Stimulated activated CD8-positive, alpha-beta memory T cell treated with anti-CD3 and anti-CD28 coated beads, Interleukin-7, amount 100 ng/mL, for 1 hour (primary cell): Measurements from ENCODE around the gene GPLD1.
"Not testable (repeated sequence)": the region's sequence is repeated elsewhere in the genome, so short reads cannot be mapped to it uniquely, and the experiment has no call there.

Experiments used
- DNase-seq, 2 donors: peaks; one replicate each; pipeline ENCODE4 v3.0.0-alpha.2; 2020; ENCODE audit warnings: low read depth in 2 of 2

GPLD1 gene, protein sequence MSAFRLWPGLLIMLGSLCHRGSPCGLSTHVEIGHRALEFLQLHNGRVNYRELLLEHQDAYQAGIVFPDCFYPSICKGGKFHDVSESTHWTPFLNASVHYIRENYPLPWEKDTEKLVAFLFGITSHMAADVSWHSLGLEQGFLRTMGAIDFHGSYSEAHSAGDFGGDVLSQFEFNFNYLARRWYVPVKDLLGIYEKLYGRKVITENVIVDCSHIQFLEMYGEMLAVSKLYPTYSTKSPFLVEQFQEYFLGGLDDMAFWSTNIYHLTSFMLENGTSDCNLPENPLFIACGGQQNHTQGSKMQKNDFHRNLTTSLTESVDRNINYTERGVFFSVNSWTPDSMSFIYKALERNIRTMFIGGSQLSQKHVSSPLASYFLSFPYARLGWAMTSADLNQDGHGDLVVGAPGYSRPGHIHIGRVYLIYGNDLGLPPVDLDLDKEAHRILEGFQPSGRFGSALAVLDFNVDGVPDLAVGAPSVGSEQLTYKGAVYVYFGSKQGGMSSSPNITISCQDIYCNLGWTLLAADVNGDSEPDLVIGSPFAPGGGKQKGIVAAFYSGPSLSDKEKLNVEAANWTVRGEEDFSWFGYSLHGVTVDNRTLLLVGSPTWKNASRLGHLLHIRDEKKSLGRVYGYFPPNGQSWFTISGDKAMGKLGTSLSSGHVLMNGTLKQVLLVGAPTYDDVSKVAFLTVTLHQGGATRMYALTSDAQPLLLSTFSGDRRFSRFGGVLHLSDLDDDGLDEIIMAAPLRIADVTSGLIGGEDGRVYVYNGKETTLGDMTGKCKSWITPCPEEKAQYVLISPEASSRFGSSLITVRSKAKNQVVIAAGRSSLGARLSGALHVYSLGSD

DNA sequence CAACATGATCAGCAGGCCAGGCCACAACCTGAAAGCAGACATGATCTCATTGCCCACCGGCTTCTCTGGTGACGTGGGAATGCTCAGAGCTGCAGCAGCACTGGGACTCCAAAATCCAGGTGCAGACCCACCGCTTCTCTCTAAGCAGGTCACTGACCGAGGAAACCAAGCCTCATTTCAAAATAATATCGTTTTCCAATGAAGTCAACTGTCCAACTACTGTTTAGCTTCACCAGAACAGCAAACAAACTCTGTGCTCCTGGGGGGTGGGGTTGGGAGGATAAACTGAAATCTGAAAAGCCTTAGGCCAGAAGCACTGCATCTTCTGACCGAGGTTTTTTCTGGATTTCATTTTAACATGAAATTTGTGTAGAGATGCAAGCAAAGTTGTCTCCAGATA, at the start of gene GPLD1:
TSS of gene GPLD1 (minus strand) at position 109 of the 400 bp plus-strand sequence. CDS start at position 42, 67 bp downstream.
- no peak for DNase-seq

DNA sequence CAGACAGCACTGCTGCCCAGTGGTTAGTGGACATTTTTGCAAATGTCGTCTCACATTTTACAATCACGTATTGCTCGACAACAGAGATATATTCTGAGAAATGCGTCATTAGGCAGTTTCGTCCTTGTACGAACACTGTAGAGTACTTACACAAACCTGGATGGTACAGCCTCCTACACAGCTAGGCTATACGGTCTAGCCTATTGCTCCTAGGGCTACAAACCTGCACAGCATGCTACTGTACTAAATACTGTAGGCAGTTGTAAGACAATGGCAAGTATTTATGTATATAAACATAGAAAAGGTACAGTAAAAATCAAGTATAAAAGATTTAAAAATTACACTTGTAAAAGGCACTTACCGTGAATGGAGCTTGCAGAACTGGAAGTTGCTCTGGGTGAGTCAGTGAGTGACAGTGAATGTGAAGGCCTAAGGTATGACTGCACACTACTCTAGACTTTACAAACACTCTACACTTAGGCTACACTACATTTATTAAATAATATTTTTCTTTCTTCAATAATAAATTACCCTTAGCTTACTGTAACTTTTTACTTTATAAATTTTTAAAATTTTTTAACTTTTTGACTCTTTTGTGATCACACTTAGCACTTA, 48.5 kb upstream of the GPLD1 start:
- DNase-seq, result no peak

DNA sequence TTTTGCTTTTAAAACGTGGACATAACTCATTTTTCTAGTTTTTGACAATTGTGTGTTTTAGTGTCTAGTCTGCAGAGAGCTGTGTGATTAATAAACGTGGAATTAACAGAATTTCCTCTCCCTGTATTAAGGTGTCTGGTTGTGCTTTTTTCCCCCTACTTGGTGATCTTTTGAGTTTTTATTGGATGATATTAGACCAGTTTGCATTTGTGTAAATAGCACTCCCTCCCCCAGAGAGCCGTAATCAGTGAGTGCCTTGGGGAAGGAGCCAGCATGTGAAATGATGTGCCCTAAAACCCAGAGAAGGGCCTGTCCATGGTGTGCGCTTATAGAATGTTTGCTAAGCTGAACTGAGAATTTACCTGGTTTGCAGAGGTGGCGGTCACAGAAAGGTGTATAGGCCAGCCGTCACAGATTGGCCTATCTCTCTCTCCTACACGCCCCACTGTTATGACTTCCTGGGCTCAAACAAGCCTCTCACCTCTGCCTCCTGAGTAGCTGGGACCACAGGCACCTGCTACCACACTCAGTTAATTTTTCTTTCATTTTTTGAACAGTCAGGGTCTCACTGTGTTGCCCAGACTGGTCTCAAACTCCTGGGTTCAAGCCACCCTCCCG, 47.8 kb upstream of the GPLD1 start:
- DNase-seq, result no peak

DNA sequence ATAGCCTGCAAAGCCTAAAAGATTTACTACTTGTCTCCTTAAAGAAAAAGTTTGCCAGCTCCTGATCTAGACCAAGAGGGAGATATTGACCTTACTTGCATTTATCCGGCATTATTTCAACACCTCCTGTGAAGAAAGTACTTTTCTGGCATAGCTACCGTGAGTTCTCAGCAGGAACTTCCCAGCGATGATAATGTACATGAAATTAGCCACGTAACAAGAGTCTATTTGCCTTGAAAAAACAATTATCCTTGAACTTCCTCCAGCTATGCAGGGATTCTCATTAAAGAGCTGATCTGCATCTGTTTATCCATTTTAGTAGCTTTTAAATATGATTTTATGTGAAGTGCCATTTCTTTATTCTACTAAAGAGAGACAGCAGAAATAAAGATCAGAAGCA, 47.1 kb upstream of the GPLD1 start:
- DNase-seq, result no peak

DNA sequence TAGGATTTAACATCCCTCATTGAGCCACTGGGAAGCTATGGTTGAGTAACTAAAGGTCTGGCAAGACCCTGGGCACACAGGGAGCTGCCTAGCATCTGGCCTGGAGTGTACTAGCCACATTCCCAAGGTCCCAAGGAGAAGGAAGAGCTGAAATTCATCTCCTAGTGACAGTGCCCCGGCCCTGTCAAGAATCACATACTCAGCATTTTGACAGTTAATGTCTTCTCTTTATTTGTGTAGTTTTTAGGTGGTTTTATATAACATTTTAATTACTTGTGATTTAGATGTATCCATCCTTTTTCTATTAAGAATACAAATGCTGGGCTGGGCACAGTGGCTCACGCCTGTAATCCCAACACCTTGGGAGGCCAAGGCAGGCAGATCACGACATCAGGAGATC, 45.8 kb upstream of the GPLD1 start:
- DNase-seq, result no peak

DNA sequence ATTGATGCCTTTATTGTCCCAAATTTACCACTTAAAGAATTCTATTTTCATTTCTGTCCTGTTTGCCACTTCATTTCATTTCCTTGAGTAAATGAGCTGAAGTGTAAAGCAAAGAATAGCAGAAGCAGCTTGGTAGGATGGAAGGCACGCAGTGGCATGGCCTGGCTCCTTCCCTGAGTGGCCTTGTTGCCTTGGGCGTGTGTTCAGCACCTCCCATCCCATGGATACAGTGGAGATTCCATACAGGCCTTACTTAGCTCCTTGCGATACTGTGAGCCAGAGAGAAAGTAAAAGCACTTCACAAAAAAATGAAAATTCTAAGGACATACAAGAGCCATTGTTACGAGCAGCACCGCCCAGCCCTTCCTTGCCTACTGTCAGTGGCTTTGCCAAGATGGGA, 45.0 kb upstream of the GPLD1 start:
- DNase-seq, result no peak

DNA sequence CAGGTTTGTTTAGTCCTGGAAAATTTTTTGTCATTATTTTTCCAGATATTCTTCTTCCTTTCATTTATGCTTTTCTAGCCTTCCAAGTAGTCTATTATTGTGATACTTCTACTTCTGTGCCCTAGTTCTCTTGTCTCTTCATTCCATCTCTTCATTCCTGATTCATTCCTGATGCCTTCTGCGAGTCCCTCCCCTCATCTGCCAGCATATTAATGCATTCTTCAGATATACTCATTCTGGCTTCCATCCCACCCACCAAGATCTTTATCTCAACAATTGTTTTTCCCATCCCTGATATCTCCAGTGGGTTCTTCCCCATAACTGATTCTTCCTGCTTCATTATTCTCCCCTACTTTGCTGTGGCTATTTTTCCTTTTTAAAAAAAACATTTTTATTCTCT, 40.6 kb upstream of the GPLD1 start:
- no peak for DNase-seq

DNA sequence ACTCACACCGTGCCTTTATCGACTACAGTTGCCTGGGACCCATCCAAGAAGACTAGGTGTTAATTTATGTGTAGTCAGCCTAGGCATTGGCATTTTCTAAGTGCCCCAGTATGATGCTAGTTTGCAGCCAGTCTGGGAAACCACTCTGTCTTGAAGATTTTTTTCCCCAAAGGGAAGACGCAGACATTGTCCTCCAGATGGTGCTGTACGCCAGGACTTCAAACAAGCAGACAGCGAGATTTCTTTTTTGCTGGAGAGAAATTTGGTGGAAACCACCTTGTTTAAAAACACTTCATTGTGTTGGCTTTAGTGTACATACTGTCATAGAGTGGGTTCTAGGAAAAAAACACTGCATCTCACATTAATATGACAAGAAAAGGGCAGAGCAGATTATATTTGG, 35.4 kb upstream of the GPLD1 start:
- no peak for DNase-seq

DNA sequence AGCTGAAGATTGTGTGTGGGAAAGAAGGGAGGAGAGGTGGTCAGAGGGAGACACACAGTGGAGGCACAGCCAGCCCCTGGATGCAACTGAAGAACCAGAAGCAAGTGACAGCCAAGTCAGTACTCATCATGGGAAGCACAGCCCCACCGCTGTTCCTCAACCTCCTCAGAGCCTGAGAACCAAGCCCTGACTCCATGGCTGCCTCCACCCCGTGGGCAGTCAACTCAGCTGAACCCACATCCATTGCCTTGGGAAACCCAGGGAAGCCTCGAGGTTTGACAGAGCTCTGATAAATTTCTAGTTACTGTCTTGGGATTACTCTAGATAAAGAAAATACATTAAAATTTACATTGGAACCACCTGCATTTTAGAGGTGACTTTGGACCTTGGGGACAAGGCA, 35.0 kb upstream of the GPLD1 start:
- DNase-seq, result no peak

DNA sequence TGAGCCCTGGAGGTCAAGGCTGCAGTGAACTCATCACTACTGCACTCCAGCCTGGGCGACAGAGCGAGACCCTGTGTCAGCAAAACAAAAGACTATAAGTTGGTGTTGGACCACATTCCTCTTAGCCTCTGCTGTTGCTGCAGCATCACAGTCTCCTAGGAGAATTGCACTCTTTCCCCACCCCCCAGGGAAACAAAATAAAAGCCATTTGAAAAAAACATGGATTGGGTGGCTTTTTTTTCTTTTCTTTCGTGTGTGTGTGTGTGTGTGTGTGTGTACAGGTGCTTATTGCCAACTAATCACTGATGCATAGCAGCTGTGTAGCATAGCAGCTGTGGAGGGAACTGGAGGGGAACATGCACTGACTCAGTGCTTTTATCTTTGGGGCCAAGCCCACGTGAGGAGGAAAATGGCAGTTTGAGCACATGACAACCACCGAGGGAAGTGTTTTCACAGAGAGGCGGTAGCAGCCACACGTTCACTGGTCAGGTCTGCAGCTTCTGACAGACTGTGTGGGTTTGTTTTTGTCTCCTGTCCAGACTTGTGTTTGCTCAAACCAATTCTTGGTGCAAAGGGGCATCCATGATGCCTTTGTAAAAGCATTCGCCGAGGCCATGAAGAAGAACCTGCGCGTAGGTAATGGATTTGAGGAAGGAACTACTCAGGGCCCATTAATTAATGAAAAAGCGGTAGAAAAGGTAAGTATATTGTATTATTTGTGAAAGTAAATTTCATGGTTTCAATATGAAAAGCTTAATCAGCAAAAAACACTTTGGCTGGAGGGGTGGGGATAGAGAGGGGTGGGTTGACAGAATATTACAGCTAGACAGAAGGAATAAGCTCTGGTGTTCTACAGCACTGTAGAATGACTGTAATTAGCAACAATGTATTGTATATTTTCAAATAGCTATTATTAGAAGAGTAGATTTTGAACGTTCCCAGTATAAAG, 33.1 kb upstream of the GPLD1 start:
- DNase-seq, result no peak

DNA sequence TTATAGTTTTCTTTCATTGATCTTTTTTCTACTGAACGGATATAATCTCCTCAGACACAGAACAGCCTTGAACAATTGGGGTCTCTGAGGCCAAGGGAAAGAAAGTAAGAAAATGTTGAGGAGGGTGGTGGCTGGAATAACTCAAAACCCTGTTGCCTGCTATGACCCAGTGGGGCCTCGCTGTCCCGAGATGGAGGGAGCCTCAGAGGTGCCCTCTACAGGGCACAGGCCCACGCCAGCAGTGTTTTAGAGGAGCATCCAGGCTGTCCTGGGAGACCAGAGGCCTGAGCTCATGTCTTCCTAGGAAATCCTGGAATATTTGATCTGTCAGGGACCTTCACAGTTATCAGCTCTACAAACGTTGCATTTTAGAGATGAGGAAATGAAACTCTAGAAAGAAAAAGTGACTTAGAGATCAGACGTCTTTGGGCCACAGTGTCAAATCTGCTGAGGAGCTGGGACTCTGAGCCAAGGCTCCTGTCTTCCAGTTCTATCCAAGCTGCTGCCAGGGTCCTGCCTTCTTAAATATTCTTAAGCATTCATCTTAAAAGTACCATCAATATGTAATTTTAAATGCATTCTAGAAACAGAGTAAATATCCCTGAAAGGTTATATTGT, 31.7 kb upstream of the GPLD1 start:
- peak in 1 of 2 donors; percentile 5 for DNase-seq

DNA sequence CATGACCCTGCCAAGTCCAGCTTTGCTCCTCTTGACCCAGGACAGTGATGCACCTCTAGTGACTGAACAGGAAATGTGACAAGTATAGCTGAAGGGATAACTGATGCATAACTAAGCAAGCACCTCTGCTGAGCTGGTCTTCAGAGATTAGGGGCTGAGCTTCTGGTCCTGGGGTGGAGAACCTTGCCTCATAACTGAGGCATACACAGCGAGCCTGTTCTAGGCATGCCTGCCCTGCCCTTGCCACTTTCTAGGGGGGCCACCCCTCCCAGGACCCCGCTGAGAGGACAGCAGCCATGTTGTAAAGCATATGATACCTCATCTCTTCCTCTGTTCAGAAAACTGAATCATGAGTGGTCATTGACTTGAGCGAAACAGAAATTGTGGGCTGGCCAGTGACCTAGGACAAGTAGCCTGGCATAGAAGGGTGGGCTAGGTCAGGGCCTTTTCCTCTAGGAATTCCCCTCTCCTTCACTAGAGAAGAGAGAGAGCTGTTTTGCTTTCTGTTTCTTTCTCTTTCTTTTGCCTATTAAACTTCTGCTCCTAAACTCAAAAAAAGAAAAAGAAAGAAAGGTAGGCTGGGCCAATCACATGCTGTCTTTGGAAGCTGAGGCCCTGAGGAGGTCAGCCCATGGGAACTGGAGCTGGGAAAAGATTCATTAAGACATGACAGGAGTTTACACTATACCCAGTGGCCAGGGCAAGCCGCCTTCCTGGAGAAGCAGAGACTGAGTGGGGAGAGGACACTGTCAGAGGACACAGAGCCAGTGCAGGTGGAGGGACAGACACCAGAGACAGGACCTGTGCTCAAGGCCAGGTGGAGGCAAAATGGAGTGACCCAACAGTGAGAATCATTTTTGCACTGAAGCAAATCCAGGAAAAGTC, 28.5 kb upstream of the GPLD1 start:
- no peak for DNase-seq

DNA sequence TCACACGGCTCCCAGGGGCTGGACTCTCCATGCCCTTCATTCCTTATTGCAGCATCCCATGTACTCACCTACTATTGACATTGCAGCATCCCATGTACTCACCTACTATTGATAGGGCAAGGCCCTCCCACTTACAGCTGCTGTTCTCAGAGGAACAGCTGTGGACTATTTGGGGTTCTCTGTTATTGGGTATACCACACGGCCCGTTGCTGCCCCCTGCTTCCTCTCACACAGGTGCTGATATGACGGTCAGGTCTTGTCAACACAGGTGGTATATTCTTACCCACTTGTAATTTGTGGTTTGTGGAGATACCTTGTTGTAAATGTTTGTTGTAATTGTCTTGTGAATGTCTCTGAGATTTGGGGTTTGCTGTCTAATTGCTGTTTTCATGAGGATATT, 24.2 kb upstream of the GPLD1 start:
- no peak for DNase-seq

DNA sequence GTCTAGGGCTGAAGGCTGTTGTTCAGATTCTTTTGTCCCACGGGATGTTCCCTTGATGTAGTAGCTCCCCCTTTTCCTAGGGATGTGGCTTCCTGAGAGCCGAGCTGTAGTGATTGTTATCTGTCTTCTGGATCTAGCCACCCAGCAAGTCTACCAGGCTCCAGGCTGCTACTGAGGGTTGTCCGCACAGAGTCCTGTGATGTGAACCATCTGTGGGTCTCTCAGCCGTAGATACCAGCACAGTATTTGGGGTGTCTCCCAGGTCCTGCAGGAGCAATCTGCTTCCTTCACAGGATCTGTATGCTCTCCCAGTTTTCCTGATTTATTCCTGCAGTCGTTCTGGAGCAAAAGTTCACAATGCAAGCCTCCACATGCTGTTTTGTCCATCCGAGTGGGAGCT, 22.6 kb upstream of the GPLD1 start:
- DNase-seq, result not testable (repeated sequence)

DNA sequence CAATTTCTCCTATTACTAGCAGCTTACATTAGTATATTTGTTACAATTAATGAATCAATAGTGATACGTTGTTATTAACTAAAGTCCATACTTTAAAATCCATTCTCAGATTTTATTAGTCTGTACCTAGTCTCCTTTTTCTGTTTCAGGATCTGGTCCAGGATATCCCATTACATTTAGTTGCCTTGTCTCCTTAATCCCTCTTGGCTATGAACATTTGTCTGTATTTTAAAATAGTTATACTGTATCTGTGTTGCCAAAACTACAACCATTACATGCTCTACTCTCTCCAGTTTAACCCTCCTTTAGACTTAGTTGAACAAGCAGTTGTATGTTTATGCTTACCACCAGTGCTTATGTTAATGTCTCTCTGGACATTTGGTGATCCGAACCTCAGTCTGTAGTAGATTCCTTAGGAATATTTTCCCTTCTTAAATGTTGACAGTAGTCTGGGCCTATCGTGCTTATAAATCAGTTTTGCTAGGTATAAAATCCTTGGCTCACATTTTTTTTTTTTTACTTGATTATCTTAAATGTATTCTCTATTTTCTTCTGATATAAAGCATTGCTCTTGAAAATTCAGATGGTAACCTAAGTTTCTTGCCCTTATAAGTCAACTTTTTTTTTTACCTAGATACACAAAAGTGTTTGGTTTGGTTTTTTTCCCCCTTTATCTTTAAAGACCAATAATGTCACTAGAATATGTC, 17.6 kb upstream of the GPLD1 start:
- DNase-seq, result no peak

DNA sequence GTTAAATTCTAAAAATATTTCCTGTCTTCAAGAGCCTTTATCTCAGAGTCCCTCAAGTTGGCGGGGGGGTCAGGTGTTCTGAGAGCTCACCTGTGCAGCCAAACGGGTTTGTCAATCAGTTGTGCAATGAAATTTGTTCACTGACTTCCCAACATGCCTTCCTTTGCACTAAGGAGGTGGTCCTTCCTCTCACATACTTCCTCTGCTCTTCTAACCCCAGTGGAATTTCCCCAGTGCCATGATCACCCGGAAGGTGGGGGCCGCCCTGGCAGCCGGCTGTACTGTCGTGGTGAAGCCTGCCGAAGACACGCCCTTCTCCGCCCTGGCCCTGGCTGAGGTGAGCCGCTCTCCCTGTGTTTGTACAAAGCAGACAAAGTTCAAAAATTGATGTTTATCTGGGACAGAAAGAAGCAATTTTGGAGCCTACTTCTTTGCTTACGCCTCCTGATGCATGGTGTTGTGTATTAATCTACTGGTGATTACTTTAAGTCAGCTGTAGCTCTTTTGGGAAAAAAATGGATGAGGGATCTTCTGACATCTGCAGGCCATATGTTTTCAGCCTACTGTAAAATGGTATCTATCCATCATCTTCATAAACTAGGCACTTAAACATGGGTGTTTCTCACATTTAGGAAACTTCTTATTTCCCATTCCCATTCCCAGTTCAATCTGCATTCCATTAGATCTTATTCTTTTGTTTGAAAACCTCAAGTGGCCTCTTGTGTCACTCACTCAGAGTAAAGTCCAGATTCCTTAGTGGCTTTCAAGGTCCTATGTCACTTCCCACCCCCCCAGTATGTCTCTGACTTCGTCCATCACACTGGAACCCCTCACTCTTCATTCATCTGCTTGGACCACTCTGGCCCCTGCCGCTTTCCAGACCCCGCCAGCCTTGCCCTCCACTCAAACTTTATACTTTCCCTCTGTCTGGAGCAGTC, 15.5 kb upstream of the GPLD1 start:
- DNase-seq, result no peak

DNA sequence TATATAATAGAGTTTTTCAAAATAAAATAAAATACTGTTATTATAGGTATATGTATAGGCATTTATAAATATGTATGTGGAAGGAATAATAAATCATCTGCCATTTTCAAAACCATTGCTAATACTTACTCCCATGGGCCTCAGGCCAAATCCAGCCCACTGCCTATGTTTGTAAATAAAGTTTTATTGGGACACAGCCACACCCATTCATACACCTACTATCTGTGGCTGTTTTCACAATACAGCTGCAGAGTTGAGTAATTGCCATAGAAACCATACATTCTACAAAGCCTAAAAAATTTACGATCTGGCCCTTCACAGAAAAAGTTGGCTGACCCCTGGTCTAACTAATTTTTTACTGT, 14.9 kb upstream of the GPLD1 start:
- no peak for DNase-seq

DNA sequence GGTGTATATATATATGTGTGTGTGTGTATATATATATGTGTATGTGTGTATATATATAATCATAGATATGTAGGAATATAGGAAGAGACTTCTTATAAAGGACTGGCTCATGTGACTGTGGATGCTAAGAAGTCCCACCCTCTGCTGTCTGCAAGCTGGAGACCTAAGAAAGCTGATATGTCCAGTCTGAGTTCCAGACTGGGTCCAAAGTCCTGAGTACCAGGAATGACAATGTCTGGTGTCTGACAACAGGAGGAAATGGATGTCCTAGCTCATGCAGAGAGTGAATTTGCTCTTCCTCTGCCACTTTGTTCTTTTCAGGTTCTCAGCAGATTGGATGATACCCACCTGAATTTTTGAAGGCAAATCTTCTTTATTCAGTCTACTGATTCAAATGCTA, 12.5 kb upstream of the GPLD1 start:
- no peak for DNase-seq
